Neural progenitor cell (in vitro differentiated cells): ENCODE results near the gene PPM1N. TPM values are rescaled to one million over a fixed set of nuclear protein-coding genes. Genes with fewer than 3 reads are reported as not detected.

Source experiments
- DNase-seq: peaks from one replicate; pipeline ENCODE4 v3.0.0-alpha.2; 2016; ENCODE audit warnings: low spot score
- H2AFZ ChIP-seq: fragments of 200-600 bp; sonication (generic); replicated peaks from 2 replicates; pipeline ENCODE4 v1.6.1; 2016; ENCODE audit warnings: antibody characterized with exemption
- H3F3A ChIP-seq: fragments of 200-600 bp; sonication (generic); 2 replicates; pipeline ENCODE4 v1.6.1; 2016; ENCODE audit warnings: antibody characterized with exemption, low read depth
- H3K27ac ChIP-seq: fragments of 200-600 bp; sonication (generic); 2 replicates; pipeline ENCODE4 v1.5.1; 2016; ENCODE audit warnings: mild to moderate bottlenecking
- H3K27me3 ChIP-seq: fragments of 200-600 bp; sonication (generic); 2 replicates; pipeline ENCODE4 v1.6.1; 2016; ENCODE audit warnings: mild to moderate bottlenecking, moderate library complexity
- H3K36me3 ChIP-seq: fragments of 200-600 bp; sonication (generic); 2 replicates; pipeline ENCODE4 v1.5.1; 2016
- H3K4me1 ChIP-seq: fragments of 200-600 bp; sonication (generic); 2 replicates; pipeline ENCODE4 v1.6.1; 2016; ENCODE audit warnings: mixed run types
- H3K4me2 ChIP-seq: fragments of 200-600 bp; sonication (generic); 2 replicates; pipeline ENCODE4 v1.6.1; 2016
- H3K4me3 ChIP-seq: fragments of 200-600 bp; sonication (generic); 2 replicates; pipeline ENCODE4 v1.5.1; 2016
- H3K79me2 ChIP-seq: fragments of 200-600 bp; sonication (generic); 2 replicates; pipeline ENCODE4 v1.6.1; 2016; ENCODE audit warnings: low read depth
- H3K9ac ChIP-seq: fragments of 200-600 bp; sonication (generic); 2 replicates; pipeline ENCODE4 v1.6.1; 2016
- H3K9me3 ChIP-seq: fragments of 200-600 bp; sonication (generic); 2 replicates; pipeline ENCODE4 v1.5.1; 2016; ENCODE audit warnings: low read depth
- H4K20me1 ChIP-seq: fragments of 200-600 bp; sonication (generic); 2 replicates; pipeline ENCODE4 v1.6.1; 2016; ENCODE audit warnings: low read depth
- H3K27ac Mint-ChIP-seq: 3 replicates; pipeline ENCODE4 v1.8.0; 2021; ENCODE audit warnings: mixed read lengths
- H3K27me3 Mint-ChIP-seq: 2 replicates; pipeline ENCODE4 v1.8.0; 2022; ENCODE audit warnings: low read depth, mild to moderate bottlenecking, inconsistent platforms, moderate library complexity, mixed read lengths; ENCODE audit not compliant: insufficient read depth
- H3K36me3 Mint-ChIP-seq: 3 replicates; pipeline ENCODE4 v1.8.0; 2021; ENCODE audit warnings: mixed read lengths
- H3K4me1 Mint-ChIP-seq: 3 replicates; pipeline ENCODE4 v1.8.0; 2021; ENCODE audit warnings: mixed read lengths
- H3K4me3 Mint-ChIP-seq: 3 replicates; pipeline ENCODE4 v1.8.0; 2021; ENCODE audit warnings: mild to moderate bottlenecking, moderate library complexity, mixed read lengths
- H3K9me3 Mint-ChIP-seq: 3 replicates; pipeline ENCODE4 v1.8.0; 2020; ENCODE audit warnings: mixed read lengths
- EZH2 ChIP-seq: fragments of 200-600 bp; sonication (generic); IDR thresholded peaks from 2 replicates; pipeline ENCODE4 v1.6.1; 2017; ENCODE audit warnings: antibody characterized with exemption, mild to moderate bottlenecking, moderate library complexity
- EZH2phosphoT487 ChIP-seq: fragments of 200-600 bp; sonication (generic); IDR thresholded peaks from 2 replicates; pipeline ENCODE4 v1.6.1; 2017; ENCODE audit warnings: antibody characterized with exemption
- total RNA-seq: library from RNA; depleted of rRNA; stranded (reverse); fragments of >200 nt; gene quantifications from 2 replicates; pipeline ENCODE4 v1.2.3, GENCODE V29; 2015; ENCODE audit warnings: low replicate concordance
- TF ChIP-seq, protein P1 (sequence below): fragments of 200-600 bp; sonication (generic); IDR thresholded peaks from 2 replicates; pipeline ENCODE4 v1.5.1; 2017; ENCODE audit warnings: antibody characterized with exemption, mild to moderate bottlenecking

The PPM1N gene
- total RNA-seq, 1 donor from 2014 or later: 2.4 TPM

DNA sequence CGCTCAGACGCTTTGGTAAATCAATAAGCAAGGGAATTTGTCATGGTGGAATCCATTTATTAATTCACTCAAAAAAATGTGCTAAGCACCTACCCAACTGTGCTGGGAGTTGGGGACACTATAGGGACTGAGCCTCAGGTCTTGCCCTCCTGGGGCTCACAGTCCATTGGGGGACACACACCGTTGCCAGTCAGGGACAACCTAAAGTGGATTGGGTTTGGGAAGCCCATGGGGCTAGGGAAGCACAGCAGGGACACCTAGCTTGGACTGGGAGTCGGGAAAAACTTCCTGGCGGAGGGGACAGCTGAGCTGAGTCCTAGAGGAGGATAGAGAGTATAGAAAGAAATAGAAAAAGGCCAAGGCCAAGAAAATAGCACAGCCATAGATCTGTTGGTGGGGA is 21.9 kb upstream of the PPM1N start:
- Histone ChIP-seq H4K20me1 (no peaks in the 10 kb centered on the region), H3K36me3 (no peaks in the 10 kb centered on the region), H3K27ac (no peak overlapping the region), H3K9me3 (no peaks in the 10 kb centered on the region), H3K4me2 (no peak overlapping the region), H3K4me1 (peaks cover 9% of the 10 kb centered on the region), H3K9ac (no peak overlapping the region), H3K79me2 (no peaks in the 10 kb centered on the region), H3K27me3 (peaks cover 25% of the 10 kb centered on the region), H3F3A (peaks cover 20% of the 10 kb centered on the region), H3K4me3 (no peak overlapping the region), H2AFZ (no peak overlapping the region)
- TF ChIP-seq, protein P1, sequence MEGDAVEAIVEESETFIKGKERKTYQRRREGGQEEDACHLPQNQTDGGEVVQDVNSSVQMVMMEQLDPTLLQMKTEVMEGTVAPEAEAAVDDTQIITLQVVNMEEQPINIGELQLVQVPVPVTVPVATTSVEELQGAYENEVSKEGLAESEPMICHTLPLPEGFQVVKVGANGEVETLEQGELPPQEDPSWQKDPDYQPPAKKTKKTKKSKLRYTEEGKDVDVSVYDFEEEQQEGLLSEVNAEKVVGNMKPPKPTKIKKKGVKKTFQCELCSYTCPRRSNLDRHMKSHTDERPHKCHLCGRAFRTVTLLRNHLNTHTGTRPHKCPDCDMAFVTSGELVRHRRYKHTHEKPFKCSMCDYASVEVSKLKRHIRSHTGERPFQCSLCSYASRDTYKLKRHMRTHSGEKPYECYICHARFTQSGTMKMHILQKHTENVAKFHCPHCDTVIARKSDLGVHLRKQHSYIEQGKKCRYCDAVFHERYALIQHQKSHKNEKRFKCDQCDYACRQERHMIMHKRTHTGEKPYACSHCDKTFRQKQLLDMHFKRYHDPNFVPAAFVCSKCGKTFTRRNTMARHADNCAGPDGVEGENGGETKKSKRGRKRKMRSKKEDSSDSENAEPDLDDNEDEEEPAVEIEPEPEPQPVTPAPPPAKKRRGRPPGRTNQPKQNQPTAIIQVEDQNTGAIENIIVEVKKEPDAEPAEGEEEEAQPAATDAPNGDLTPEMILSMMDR: no peak
- TF ChIP-seq EZH2 (no peak), EZH2phosphoT487 (no peak)
- Mint-ChIP-seq H3K4me1 (peaks cover 22% of the 10 kb centered on the region), H3K4me3 (peak overlapping the region; percentile 46), H3K36me3 (no peaks in the 10 kb centered on the region), H3K27ac (peak overlapping the region; percentile 24), H3K9me3 (peaks cover 4% of the 10 kb centered on the region), H3K27me3 (peaks cover 46% of the 10 kb centered on the region)
- no peak for DNase-seq

DNA sequence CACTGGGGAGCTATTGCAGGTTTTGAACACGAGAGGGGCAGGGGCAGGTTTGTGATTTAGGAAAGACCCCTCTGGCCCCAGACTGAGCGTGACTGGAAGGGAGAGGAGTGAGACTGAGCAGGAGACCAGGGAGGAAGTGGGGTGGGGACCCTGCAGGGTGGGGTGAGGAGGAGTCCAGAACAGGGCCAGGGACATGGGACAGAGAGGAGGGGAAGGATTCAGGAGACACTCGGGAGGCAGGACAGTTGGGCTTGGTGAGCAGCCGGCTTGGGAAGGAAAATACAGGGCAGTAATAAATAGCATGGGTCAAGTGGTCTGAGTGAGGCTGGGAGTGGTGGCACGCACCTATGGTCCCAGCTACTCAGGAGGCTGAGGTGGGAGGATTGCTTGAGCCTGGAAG is 21.1 kb upstream of the PPM1N start:
- Histone ChIP-seq H3K4me1 (peaks cover 8% of the 10 kb centered on the region), H3F3A (peaks cover 20% of the 10 kb centered on the region), H3K27me3 (peaks cover 17% of the 10 kb centered on the region), H3K27ac (no peak overlapping the region), H4K20me1 (no peaks in the 10 kb centered on the region), H3K36me3 (no peaks in the 10 kb centered on the region), H2AFZ (no peak overlapping the region), H3K9me3 (no peaks in the 10 kb centered on the region), H3K79me2 (no peaks in the 10 kb centered on the region), H3K4me3 (no peak overlapping the region), H3K4me2 (no peak overlapping the region), H3K9ac (no peak overlapping the region)
- Mint-ChIP-seq H3K4me1 (peaks cover 20% of the 10 kb centered on the region), H3K9me3 (peaks cover 4% of the 10 kb centered on the region), H3K27ac (no peak overlapping the region), H3K4me3 (peak overlapping the region; percentile 69), H3K27me3 (peaks cover 42% of the 10 kb centered on the region), H3K36me3 (no peaks in the 10 kb centered on the region)
- TF ChIP-seq EZH2phosphoT487 (no peak), EZH2 (no peak)
- TF ChIP-seq, protein P1: no peak
- no peak for DNase-seq

DNA sequence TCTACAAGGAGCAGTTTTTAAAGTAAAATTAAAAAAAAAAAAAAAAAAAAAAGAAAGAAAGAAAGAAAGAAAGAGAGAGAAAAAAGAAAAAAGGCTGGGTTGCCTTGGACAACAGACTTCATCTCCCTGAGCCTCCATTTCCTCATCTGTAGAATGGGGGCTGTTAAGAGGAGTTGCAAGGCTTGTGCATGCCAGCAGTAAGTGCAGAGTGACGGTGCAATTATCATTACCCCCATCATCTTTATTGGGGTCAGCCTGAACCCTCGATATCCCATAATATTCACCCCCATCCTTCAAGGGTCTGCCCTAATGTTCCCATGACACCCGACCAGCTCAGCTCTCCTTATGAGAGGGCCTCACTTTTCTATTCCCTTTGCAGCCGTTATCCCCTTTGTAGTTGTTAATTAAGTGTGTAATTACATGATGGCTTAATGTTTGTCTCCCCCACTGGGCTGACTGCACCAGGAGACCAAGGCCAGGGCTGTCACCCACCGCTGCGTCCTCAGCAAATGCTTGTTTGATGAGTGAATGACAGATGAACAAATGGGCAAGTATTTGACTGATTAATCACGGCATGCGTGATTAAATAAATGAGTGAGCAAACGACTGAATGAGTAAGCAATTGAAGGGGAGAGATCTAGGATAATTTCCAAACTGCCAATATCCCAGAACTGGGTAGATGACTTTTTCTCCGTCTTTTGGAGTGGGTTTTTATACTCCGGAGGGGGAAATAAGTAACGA is 20.4 kb upstream of the PPM1N start:
- Mint-ChIP-seq H3K27ac (peak overlapping the region; percentile 100), H3K4me1 (peaks cover 15% of the 10 kb centered on the region), H3K4me3 (peak overlapping the region; percentile 78), H3K9me3 (peaks cover 4% of the 10 kb centered on the region), H3K36me3 (no peaks in the 10 kb centered on the region), H3K27me3 (peaks cover 35% of the 10 kb centered on the region)
- peak; percentile 64 for DNase-seq
- no peaks in the 10 kb centered on the region for H3K36me3 ChIP-seq
- no peaks in the 10 kb centered on the region for H3K9me3 ChIP-seq
- H3K4me3 ChIP-seq: peak overlapping the region; percentile 67
- no peak for TF ChIP-seq EZH2
- TF ChIP-seq, protein P1: no peak
- H3K79me2 ChIP-seq: no peaks in the 10 kb centered on the region
- H3F3A ChIP-seq: peaks cover 20% of the 10 kb centered on the region
- H4K20me1 ChIP-seq: no peaks in the 10 kb centered on the region
- peak overlapping the region; percentile 78 for H3K4me2 ChIP-seq
- H3K9ac ChIP-seq: no peak overlapping the region
- peaks cover 1% of the 10 kb centered on the region for H3K4me1 ChIP-seq
- H2AFZ ChIP-seq: no peak overlapping the region
- peaks cover 10% of the 10 kb centered on the region for H3K27me3 ChIP-seq
- H3K27ac ChIP-seq: peak overlapping the region; percentile 98
